Measurements from ENCODE around the gene GRM3. TPM values are rescaled to one million over a fixed set of nuclear protein-coding genes. Genes with fewer than 3 reads are reported as not detected.

GRM3 gene
- total RNA-seq, 4 donors from 2014 or later: not detected

GRCh38 chr7:86815556-86815955, 171.8 kb downstream of the GRM3 start:
- DNase-seq (ENCODE audit: low spot score) (no peak), ATAC-seq (ENCODE audit: low FRiP score) (no peak)
- no peak for TF ChIP-seq CTCF (IDR thresholded peaks at IDR 0.05)

DNA sequence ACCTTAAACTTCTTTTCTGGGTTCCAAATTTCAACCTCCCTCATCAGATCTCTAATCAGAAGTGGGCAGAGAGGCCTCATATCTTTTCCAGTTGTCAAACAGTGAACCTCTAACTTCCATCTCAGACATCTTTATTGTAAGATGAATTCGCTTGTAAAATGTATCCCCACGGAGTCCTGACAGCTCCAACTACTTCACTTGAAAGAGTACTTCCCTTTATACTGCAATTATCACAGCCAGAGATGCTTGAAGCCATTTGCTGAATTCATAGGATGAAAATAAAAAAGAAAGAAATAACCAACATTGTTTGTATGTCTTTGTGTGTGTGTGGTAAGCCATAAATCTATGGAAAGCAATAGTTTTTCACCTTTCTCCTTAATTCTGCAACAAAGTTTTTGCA, 175.2 kb downstream of the GRM3 start:
- DNase-seq (ENCODE audit: low spot score) (no peak), ATAC-seq (ENCODE audit: low FRiP score) (no peak)
- TF ChIP-seq CTCF (IDR thresholded peaks at IDR 0.05): no peak

- TF ChIP-seq CTCF (IDR thresholded peaks at IDR 0.05): no peak
- no peak for ATAC-seq (ENCODE audit: low FRiP score)
- DNase-seq (ENCODE audit: low spot score): no peak
These were observed 180.1 kb downstream of the GRM3 start for GRCh38 chr7:86823769-86824168.

- TF ChIP-seq CTCF (IDR thresholded peaks at IDR 0.05): no peak
- no peak for ATAC-seq (ENCODE audit: low FRiP score)
- no peak for DNase-seq (ENCODE audit: low spot score)
These were observed 181.6 kb downstream of the GRM3 start for GRCh38 chr7:86825264-86825663.

- DNase-seq (ENCODE audit: low spot score): no peak
- no peak for TF ChIP-seq CTCF (IDR thresholded peaks at IDR 0.05)
These were observed 183.2 kb downstream of the GRM3 start for GRCh38 chr7:86826948-86827347.

DNA sequence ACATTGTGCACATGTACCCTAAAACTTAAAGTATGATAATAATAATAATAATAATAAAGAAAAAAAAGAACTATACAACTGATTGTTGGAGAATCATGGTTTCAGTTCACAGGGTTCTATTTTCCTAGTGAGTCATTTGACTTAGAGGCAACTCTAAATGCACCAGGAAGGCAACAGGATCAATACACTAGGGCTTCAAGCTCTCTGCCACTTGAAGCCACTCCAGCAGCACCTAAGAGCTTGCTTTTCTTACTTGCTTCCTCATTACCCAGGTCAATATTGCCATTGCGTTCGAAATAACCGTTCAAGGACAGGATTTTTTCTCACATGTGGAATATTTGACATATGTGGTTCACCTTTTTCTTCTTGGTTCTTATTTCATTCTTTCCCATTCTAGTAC, 189.7 kb downstream of the GRM3 start:
- no peak for TF ChIP-seq CTCF (IDR thresholded peaks at IDR 0.05)
- DNase-seq (ENCODE audit: low spot score) (no peak), ATAC-seq (ENCODE audit: low FRiP score) (no peak)

More at GRCh38 chr7:86826948-86827347, 183.2 kb downstream of the GRM3 start:
- ATAC-seq (ENCODE audit: low FRiP score): no peak

DNA sequence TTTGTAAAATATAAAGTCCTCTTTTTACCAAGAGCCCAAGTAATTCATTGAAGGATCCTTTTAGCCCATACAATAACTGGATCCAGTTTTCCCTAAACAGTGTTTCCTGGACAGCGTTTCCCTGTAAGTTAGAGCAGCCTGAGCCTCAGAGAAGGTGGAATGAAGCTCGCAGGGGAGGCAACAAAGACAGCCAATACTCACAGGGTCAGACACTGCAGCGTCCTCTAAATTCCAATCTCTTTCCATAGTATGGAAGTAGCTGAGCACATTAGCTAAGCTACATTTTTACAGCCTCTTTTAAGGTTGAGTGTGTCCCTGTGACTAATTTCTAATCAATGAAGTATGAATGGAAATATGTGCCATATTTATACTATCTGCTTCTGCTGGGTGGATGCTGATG, 193.5 kb downstream of the GRM3 start:
- no peak for TF ChIP-seq CTCF (IDR thresholded peaks at IDR 0.05)
- ATAC-seq (ENCODE audit: low FRiP score): no peak
- no peak for DNase-seq (ENCODE audit: low spot score)
